ENCODE data around the gene ATF2.

The ATF2 gene
- total RNA-seq = 61.2 to 113 (median 91.2) reads per million in 9 experiments

GRCh38 chr2:175167792-175168563, at the start of gene ATF2:
ATF2 (minus strand) TSS chr2:175168203; CDS start chr2:175136443, 31,760 bp downstream.
- ATAC-seq (replicated peaks) = peak; percentile 87
- Mint-ChIP-seq H3K27me3 (no peaks in the 10 kb centered on the region), H3K4me3 (peak within 1 kb of the TSS; percentile 86 to 93), H3K4me1 (ENCODE audit: low read depth in 2 of 2) (peaks cover 18 to 29% of the 10 kb centered on the region in 2 donors), H3K9me3 (no peaks in the 10 kb centered on the region), H3K27ac (peak within 1 kb of the TSS; percentile 98 to 99), H3K36me3 (ENCODE audit: insufficient read depth) (peaks cover 28% of the 10 kb centered on the region)
- DNase-seq = peak; percentile 96 to 98 (median 96)

DNA sequence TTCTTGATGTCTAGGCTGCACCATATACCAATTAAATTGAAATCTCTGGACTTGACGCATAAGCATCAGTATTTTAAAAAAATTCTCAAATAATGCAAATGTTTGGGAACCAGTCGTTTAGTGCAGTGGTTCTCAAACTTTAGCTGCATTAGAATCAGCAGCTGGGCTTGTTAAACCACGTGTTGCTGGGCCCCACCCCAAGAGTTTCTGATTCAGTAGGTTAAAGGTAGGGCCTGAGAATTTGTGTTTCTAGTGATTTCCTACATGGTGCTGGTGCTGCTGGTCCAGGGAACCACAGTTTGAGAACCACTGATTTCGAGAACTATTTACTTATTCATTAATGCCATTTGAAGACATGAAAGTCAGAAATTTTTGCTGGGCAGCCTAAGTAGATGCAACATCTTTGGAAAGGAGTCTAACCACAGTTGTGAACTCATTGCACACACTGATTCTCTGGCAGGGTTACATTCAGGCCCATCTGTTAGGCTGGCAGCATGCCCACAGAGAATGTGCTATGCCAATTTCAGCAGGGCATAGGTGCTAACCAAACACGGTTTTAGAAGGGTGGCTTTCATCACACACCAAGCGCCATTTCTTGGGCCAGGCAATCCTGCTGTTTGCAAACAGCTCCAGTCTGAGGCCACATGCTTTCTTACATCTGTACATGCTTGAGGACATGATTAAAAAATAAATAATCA, 39.9 kb upstream of the ATF2 start:
- Mint-ChIP-seq H3K27ac (peak overlapping the region in 1 of 2 donors; percentile 75), H3K9me3 (no peaks in the 10 kb centered on the region), H3K4me3 (peak overlapping the region in 1 of 2 donors; percentile 6), H3K27me3 (peaks cover 0 to 7% of the 10 kb centered on the region in 2 donors), H3K4me1 (ENCODE audit: low read depth in 2 of 2) (peaks cover 1 to 22% of the 10 kb centered on the region in 2 donors), H3K36me3 (ENCODE audit: insufficient read depth) (no peaks in the 10 kb centered on the region)
- DNase-seq (peak; percentile 23 to 39 (median 26)), ATAC-seq (replicated peaks) (peak; percentile 85)

- H3K27ac Mint-ChIP-seq = peak overlapping the region; percentile 12 to 20
- peaks cover 2 to 10% of the 10 kb centered on the region in 2 donors for H3K27me3 Mint-ChIP-seq
- DNase-seq (no peak), ATAC-seq (replicated peaks) (no peak)
- no peaks in the 10 kb centered on the region for H3K9me3 Mint-ChIP-seq
- peaks cover 1 to 22% of the 10 kb centered on the region in 2 donors for H3K4me1 Mint-ChIP-seq (ENCODE audit: low read depth in 2 of 2)
- H3K4me3 Mint-ChIP-seq = peak overlapping the region in 1 of 2 donors; percentile 6
- no peaks in the 10 kb centered on the region for H3K36me3 Mint-ChIP-seq (ENCODE audit: insufficient read depth)
Measured at GRCh38 chr2:175206866-175207265, 38.9 kb upstream of the ATF2 start.

GRCh38 chr2:175205523-175205922, 37.5 kb upstream of the ATF2 start:
- peaks cover 8 to 10% of the 10 kb centered on the region in 2 donors for H3K27me3 Mint-ChIP-seq
- no peak overlapping the region for H3K27ac Mint-ChIP-seq
- DNase-seq (no peak), ATAC-seq (replicated peaks) (no peak)
- no peaks in the 10 kb centered on the region for H3K36me3 Mint-ChIP-seq (ENCODE audit: insufficient read depth)
- H3K9me3 Mint-ChIP-seq = no peaks in the 10 kb centered on the region
- H3K4me3 Mint-ChIP-seq = no peak overlapping the region
- H3K4me1 Mint-ChIP-seq (ENCODE audit: low read depth in 2 of 2) = peaks cover 1 to 22% of the 10 kb centered on the region in 2 donors

DNA sequence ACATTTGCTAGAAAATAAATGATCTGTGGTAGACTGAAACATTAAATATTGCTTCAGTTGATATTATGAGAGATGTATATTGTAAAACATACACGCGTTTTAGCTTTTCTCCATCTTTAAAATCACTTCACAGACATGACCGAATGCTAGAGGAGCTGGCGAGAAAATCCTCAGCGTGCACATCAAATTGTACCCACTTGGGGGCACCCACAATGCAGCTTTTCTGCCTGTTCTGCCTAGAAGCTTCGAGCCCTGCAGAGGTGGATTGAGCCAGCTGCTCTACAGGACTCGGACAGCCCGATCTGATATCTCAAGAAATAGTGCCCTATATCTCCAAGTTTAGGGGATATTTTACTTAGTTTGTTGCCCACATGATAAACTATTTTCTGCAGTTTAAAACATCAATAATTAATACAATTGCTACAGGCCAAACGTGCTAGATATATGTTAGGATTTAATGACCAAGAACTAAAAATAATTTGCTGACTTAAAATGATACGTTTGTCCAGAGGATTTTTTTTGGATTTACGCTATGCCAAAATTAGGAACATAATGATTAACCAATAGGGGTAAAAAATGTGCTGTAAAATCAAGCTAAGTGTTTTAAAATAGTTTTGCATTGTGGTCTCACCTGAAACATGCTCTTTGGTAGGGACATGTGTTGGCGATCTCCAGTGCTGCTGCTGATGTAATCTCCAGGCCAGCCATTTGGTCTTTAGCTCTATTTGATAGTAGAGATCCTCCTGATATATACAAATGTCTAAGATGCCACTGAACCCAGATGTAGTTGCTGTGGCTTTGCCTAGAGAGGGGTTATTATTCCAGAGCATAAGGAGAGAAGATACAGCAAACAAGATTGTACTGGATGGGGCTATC, 35.9 kb upstream of the ATF2 start:
- Mint-ChIP-seq H3K4me1 (ENCODE audit: low read depth in 2 of 2) (peaks cover 1 to 17% of the 10 kb centered on the region in 2 donors), H3K36me3 (ENCODE audit: insufficient read depth) (peaks cover 4% of the 10 kb centered on the region), H3K27ac (no peak overlapping the region), H3K27me3 (peaks cover 11 to 26% of the 10 kb centered on the region in 2 donors), H3K9me3 (no peaks in the 10 kb centered on the region), H3K4me3 (no peak overlapping the region)
- DNase-seq (peak; percentile 29 to 39 (median 33)), ATAC-seq (replicated peaks) (peak; percentile 72)

GRCh38 chr2:175195012-175195411, 27.0 kb upstream of the ATF2 start:
- H3K4me3 Mint-ChIP-seq = no peak overlapping the region
- H3K4me1 Mint-ChIP-seq (ENCODE audit: low read depth in 2 of 2) = peaks cover 2 to 3% of the 10 kb centered on the region in 2 donors
- peaks cover 48 to 55% of the 10 kb centered on the region in 2 donors for H3K27me3 Mint-ChIP-seq
- H3K27ac Mint-ChIP-seq = no peak overlapping the region
- DNase-seq = no peak
- no peaks in the 10 kb centered on the region for H3K9me3 Mint-ChIP-seq
- ATAC-seq (replicated peaks) = no peak
- peaks cover 4% of the 10 kb centered on the region for H3K36me3 Mint-ChIP-seq (ENCODE audit: insufficient read depth)

GRCh38 chr2:175188761-175189160, 20.8 kb upstream of the ATF2 start:
- ATAC-seq (replicated peaks) = no peak
- no peaks in the 10 kb centered on the region for H3K36me3 Mint-ChIP-seq (ENCODE audit: insufficient read depth)
- H3K9me3 Mint-ChIP-seq = no peaks in the 10 kb centered on the region
- no peak overlapping the region for H3K4me3 Mint-ChIP-seq
- DNase-seq = no peak
- no peak overlapping the region for H3K27ac Mint-ChIP-seq
- H3K4me1 Mint-ChIP-seq (ENCODE audit: low read depth in 2 of 2) = peaks cover 3% of the 10 kb centered on the region in 2 donors
- peaks cover 33 to 35% of the 10 kb centered on the region in 2 donors for H3K27me3 Mint-ChIP-seq

DNA sequence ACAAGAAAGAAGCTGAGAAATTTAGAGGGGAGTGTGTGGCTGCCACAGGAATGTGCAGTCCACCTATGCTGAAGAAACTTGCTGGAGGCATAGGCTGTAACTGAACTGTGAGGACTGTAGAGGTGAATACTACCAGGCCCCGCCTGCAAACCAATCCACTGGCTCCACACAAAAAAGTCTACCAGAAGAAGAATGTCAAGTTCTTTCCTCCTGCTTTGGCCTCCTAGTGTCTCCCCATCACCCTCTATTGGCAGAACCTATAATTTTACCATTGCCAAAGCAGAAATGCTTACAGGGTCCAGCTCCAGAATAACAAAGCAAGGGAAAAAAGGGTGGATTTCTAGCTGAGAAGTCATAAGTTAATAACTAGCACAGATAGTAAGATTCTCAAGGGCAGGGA, 19.4 kb upstream of the ATF2 start:
- Mint-ChIP-seq H3K36me3 (ENCODE audit: insufficient read depth) (no peaks in the 10 kb centered on the region), H3K4me3 (no peak overlapping the region), H3K27ac (no peak overlapping the region), H3K27me3 (peaks cover 29 to 33% of the 10 kb centered on the region in 2 donors), H3K9me3 (no peaks in the 10 kb centered on the region), H3K4me1 (ENCODE audit: low read depth in 2 of 2) (peaks cover 0 to 2% of the 10 kb centered on the region in 2 donors)
- DNase-seq (no peak), ATAC-seq (replicated peaks) (peak; percentile 54)

DNA sequence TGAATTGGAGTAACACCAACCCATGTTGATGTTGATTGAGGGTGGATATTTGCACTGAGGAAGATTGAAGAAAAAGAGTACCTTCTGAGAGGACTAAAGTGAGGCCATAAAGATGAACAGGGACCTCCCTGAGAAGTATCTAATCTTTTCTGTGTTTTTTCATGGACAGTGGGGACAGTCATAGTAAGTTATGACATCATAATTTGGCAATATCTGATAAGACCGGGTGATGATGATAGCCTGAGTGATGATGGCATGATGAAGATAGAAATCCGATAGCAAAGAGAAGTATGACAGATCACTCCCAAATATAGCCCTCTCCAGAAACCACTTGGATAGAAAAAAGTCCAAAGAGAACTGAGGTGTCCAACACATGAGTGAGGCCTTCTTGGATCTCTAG, 15.7 kb upstream of the ATF2 start:
- Mint-ChIP-seq H3K4me3 (no peak overlapping the region), H3K36me3 (ENCODE audit: insufficient read depth) (peaks cover 28% of the 10 kb centered on the region), H3K4me1 (ENCODE audit: low read depth in 2 of 2) (peaks cover 14 to 16% of the 10 kb centered on the region in 2 donors), H3K9me3 (peaks cover 0 to 9% of the 10 kb centered on the region in 2 donors), H3K27ac (no peak overlapping the region), H3K27me3 (peaks cover 4 to 6% of the 10 kb centered on the region in 2 donors)
- ATAC-seq (replicated peaks) (no peak), DNase-seq (no peak)

DNA sequence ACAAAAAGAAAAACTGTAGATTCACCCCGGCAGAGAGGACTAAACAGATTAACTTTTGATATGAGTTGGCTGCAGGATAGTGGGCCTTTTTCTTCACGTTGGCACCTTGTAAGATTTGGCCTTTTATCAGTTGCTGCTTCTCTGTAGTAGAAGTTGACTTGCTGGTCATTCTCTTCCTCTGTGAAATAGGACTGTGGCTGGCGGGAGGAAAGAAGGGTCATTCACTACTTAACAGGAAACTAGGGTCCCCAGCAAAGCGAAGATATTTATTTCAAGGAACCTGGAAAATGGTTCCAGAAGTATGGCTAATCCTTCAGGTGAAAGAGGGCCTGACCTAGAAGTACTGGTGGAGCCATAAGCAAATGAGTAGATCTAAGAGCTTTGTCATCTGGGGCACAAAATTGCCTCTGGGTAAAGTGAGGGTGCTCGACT, 13.9 kb upstream of the ATF2 start:
- Mint-ChIP-seq H3K27me3 (no peaks in the 10 kb centered on the region), H3K27ac (peak overlapping the region; percentile 93 to 96), H3K9me3 (peaks cover 0 to 9% of the 10 kb centered on the region in 2 donors), H3K36me3 (ENCODE audit: insufficient read depth) (peaks cover 44% of the 10 kb centered on the region), H3K4me1 (ENCODE audit: low read depth in 2 of 2) (peaks cover 13 to 21% of the 10 kb centered on the region in 2 donors), H3K4me3 (peak overlapping the region; percentile 85 to 94)
- DNase-seq (no peak), ATAC-seq (replicated peaks) (no peak)

DNA sequence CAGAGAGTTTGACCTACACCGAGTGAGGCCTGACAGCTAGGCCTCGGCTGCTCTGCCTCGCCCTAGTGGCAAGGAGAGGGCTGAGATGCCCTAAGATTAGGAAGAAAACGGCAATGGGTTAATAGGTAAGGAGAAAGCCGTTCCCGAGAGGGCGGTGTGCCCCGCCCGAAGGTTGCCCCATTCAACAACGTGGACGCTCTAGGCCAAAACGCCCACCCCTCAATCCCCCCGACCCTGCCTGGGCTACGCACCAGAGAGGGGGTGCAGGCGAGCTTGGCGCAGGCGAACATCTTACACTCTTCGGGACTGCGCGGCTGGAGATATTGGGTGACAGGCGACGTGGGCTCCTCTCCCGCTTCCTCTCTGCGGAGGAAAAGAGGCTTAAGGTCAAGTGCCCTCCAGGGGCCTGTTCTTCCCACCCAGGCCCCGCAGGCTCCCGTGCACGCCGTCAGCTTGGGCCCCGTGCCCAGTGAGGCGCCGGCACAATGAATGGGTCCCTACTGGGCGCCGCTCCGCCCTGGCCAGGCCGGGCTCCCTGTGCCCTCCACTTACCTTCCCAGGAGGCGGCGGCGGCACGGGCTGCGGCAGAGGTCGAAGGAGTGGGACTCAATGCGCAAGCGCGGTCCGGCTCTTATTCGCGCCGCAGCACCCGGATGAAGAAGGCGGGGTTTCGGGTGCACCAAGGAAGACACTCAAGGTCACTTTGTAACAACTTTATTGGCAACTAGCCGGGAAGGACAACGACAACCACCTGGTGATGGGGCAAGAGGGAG, 13.3 kb upstream of the ATF2 start, which contains the start of gene ATP5MC3:
TSS of gene ATP5MC3 (minus strand) at position 607 of the 773 bp plus-strand sequence. CDS start at position 290, 317 bp downstream.
- H3K36me3 Mint-ChIP-seq (ENCODE audit: insufficient read depth) = peaks cover 49% of the 10 kb centered on the region
- ATAC-seq (replicated peaks) = peak; percentile 91

DNA sequence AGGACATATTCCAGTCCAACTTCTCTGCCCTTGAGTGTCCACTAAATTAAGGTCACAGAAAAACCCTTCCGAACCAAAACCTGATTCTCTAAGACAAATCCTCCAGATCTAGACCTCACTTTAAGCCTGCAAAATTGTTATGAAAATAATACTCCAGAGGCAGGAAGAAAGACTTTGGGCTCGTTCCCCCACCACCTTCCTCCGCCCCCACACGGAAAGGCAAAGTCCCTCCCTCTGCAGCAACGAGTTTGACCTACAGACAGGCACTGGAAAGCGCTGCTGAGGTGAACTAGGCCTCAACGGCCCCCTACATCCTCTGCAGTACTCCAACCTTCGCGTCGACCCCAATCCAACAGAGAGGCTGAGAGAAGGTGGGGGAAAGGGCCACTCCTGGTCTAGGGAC, 12.7 kb upstream of the ATF2 start:
- ATAC-seq (replicated peaks) (peak; percentile 61), DNase-seq (peak; percentile 11 to 30 (median 13))
- Mint-ChIP-seq H3K4me1 (ENCODE audit: low read depth in 2 of 2) (peaks cover 13 to 25% of the 10 kb centered on the region in 2 donors), H3K9me3 (peaks cover 0 to 9% of the 10 kb centered on the region in 2 donors), H3K27me3 (no peaks in the 10 kb centered on the region), H3K36me3 (ENCODE audit: insufficient read depth) (peaks cover 49% of the 10 kb centered on the region), H3K4me3 (peak overlapping the region; percentile 85 to 94), H3K27ac (peak overlapping the region; percentile 93 to 96)

More for the DNA sequence above, 13.3 kb upstream of the ATF2 start, which contains the start of gene ATP5MC3:
- H3K4me1 Mint-ChIP-seq (ENCODE audit: low read depth in 2 of 2) = peaks cover 13 to 25% of the 10 kb centered on the region in 2 donors
- no peaks in the 10 kb centered on the region for H3K27me3 Mint-ChIP-seq
- DNase-seq = peak; percentile 85 to 88 (median 85)
- peak within 1 kb of the TSS; percentile 93 to 96 for H3K27ac Mint-ChIP-seq
- peak within 1 kb of the TSS; percentile 85 to 94 for H3K4me3 Mint-ChIP-seq
- H3K9me3 Mint-ChIP-seq = peaks cover 0 to 9% of the 10 kb centered on the region in 2 donors

All from effector memory CD8-positive, alpha-beta T cell (primary cell).